NCI-H2196 treated with DMSO at 0.1 percent for 48 hours (cell line): ENCODE results near the gene SEMA4D.

Experiments
- DNase-seq: peaks from one replicate; lab custom pipeline; 2025; ENCODE audit not compliant: unreplicated experiment; lab: John Stamatoyannopoulos, UW

The SEMA4D gene

GRCh38 chr9:89434636-89435035 is 63.3 kb downstream of the SEMA4D start:
- DNase-seq: no peak

- no peak for DNase-seq
These were observed 64.1 kb downstream of the SEMA4D start for GRCh38 chr9:89433826-89434225.

GRCh38 chr9:89432986-89433530 is 64.9 kb downstream of the SEMA4D start:
- DNase-seq: no peak

- no peak for DNase-seq
These were observed 65.8 kb downstream of the SEMA4D start for GRCh38 chr9:89431930-89432725.

DNA sequence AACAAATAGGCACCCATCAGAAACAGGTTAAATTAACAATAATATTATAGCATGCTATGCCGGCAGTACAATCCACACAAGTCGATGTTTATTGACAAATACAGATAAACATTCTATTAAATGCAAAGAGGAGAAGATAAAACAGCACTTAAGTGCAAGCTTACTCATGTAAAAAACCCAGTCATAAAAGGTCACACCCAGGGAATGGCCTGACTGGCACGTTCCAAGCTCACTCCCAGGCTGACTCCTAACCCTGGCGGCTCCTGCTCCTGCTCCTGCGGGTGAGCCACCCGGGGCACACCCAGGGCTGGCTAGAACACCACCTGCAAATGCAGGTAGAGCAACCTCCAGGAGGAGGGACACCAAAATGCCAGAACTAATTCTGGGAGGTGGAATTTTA is 66.9 kb downstream of the SEMA4D start:
- DNase-seq: no peak

GRCh38 chr9:89428901-89429890 is 68.7 kb downstream of the SEMA4D start:
- no peak for DNase-seq

GRCh38 chr9:89428222-89428761 is 69.6 kb downstream of the SEMA4D start:
- DNase-seq: no peak

DNA sequence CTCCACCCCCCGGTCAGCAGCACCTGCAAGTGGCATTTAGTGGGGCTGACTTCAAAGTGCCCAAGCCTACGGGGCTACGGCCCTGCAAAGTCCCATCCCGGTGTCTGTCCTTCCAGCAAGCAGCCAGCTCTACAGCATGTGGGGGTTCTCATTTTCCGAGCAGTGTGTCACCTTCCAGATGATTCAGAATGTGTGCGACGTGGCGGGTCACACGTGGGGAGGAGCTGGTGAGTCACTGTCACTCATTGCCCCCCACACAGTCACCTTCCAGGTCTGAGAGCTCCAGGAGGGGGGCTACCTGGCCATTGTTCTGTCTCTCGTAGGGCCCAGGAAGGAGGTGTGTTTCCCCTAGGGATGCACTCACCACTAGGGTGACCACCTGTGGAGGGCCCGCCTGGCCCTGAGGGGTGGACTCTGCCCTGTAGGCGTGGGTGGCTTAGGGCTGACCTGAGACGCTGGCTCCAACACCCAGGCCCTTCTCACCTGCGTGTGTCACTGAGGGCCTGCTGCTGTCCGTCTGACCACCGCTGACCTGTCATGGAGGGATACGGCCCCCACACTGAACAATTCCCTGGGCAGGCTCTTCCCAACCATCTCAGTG is 70.2 kb downstream of the SEMA4D start:
- no peak for DNase-seq

GRCh38 chr9:89426384-89426961 is 71.4 kb downstream of the SEMA4D start:
- DNase-seq: no peak

DNA sequence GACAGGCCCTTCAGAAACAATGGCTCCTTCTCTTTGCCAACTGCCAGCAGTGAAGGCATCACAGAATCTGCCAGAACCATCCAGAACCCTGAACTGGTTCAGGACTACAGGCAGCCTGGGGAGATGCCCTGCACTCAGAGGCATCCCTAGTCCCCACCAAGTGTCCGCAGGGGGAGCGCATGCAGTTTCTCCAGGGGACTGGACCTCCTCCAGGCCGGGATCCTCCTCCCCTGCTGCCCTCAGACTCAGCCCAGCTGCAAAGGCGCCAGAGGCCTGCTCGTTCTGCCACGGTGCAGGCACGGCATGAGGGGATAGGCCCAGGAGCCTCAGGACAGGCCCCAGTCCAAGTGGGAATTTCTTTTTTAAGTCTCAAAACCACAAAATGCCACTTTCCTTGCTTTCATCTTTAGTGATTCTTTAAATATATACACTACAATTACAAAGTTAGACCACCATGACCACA is 72.0 kb downstream of the SEMA4D start:
- DNase-seq: no peak

GRCh38 chr9:89425024-89425805 is 72.7 kb downstream of the SEMA4D start:
- DNase-seq: no peak

DNA sequence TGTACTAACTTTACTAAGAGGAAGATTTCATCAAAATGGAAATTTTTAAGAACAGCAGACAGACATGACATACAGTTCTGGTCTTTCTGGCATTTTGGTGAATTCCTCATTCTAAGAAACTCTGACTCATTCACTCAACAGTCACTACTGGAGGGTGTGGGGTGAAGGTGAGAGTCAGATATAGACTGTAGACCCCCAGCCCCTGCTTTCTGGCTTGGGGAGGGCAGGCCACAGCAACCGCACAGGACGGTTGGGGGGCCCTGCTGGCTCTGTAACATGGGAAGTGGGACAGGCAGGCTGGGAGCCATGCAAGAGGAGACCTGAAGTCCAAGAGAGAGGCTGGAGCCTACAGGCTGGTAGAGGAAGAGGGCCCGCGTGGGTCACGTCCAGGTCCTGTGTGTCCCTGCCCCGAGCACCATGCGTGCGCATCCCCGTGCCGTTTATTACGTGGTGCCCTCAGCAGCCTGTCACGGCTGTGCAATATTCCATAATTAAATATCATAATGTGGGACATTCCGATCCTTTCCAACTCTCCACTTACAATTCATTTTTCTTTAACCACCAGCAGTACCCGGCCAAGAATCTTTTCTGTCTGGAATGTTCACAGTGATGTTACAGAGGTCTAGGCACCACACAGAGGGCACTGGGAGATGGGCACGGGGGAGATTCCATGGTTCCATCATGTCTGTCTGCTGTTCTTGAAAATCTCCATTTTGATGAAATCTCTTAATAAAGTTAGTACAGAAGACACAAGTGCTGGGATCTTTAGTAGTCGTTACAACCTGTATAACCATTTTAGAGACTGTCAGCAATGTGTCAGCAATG is 75.5 kb downstream of the SEMA4D start:
- no peak for DNase-seq

DNA sequence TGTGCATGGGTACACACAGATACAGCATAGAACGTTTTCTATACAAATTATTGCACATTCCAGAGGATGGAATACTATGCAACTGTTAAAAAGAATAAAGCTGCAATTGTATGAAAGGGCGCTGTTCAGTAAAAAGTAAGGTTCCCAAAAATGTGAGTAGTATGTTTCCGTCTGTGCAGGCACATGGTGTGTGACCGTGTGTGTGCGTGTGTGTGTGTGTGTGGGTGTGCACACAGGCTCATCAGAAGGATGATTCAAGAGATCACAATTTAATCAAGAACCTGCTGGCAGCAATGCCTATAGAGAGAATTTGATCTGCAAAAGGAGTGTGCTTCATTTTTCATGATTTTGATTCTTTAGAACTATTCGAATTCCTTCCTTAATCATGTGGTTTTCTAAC is 76.3 kb downstream of the SEMA4D start:
- no peak for DNase-seq

DNA sequence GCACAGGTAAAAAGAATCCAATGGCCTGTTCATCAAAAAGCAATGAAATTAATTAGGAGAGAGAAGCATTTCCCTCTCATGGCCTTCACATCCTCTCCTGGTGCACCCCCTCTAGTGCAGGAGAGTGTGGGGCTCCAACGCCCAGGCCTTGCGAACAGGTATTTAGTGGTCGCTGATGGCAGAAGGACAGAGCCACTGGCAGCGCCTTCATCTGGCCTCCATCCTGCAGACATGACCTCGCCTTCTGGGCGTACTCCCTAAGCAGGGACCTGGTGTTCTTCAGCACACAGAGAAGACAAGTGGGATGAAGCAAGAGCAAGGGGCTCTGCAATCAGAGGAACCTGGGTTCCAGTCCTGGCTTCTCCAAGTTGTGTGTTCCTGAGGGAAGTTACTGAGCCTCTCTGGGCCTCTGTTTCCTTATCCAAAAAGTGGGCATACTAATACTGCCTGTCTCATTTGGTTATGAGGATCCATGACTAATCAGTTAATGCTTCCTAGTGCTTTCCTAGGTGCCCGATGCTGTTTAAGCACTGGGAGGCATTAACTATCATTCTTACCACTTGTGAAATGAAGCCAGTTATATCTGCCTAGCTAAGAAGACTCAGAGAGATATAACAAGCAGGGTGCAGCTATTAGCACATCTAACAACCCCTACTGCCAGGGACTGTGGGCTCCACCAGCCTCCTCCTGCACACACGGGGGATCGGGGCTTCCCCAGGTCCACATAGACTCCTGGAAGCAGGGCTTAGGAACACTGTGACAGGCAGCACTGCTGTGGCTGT is 77.3 kb downstream of the SEMA4D start:
- no peak for DNase-seq

- no peak for DNase-seq
These were observed 77.9 kb downstream of the SEMA4D start for GRCh38 chr9:89419978-89420394.

DNA sequence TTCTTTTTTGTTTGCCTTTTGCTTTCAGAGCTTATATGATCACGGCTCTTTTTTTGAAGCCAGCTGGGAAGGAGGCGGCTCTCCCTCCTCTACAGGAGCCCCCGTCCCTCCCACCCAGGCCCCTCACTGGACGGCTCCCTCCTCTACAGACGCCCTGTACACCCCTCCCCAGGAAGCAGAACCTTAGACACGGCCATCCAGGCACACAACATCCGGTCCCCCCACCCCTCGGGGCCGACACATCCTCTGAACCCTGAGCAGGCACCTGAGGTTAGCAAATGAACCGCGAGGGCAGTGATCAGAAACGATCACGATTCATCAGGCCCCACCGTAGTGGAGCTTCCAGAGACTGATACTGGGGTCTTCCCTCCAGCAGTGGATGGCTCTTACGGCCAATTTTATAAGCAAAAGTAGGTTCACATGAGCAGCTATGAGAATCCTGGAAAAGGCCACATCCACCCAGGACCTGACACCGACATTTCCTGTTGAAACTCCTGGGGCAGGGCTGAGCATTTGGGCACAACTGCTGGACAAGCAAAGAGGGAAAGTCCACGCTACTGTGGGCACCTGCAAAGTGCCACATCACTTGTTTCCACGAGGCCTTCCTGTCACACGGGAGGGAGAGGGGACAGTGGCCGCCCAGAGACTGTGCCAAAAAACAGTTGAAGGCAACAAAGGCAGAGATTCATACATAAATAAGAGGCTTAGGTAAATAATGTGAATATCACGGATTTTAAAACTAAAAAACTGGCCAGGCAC is 78.9 kb downstream of the SEMA4D start:
- DNase-seq: no peak

- DNase-seq: no peak
These were observed 79.5 kb downstream of the SEMA4D start for GRCh38 chr9:89418474-89418845.
